NCI-H460 (cell line): ENCODE results near the gene TTLL12. TPM values are rescaled to one million over a fixed set of nuclear protein-coding genes. Genes with fewer than 3 reads are reported as not detected.

Experiments
- DNase-seq: peaks from one replicate; pipeline ENCODE4 v3.0.0-alpha.2; 2016; ENCODE audit warnings: low read depth; ENCODE audit errors: extremely low read depth
- total RNA-seq: library from RNA; depleted of rRNA; stranded (reverse); fragments of >200 nt; shearing (Covaris generic); gene quantifications from 2 replicates; pipeline ENCODE4 v1.2.3, GENCODE V29; 2014

Gene TTLL12
- total RNA-seq, 1 experiment from 2014 or later, result 57.1 TPM

GRCh38 chr22:43216738-43217137 is 29.8 kb upstream of the TTLL12 start:
- DNase-seq, result no peak

- no peak for DNase-seq
Observed at GRCh38 chr22:43213962-43214361, 27.0 kb upstream of the TTLL12 start.

- DNase-seq, result no peak
Observed at GRCh38 chr22:43213051-43213450, 26.1 kb upstream of the TTLL12 start.

- DNase-seq, result no peak
Observed at GRCh38 chr22:43212434-43212952, 25.6 kb upstream of the TTLL12 start.

GRCh38 chr22:43211941-43212433 is 25.1 kb upstream of the TTLL12 start:
- no peak for DNase-seq

- DNase-seq, result no peak
Observed at GRCh38 chr22:43210631-43211515, 23.9 kb upstream of the TTLL12 start.

- DNase-seq, result no peak
Observed at GRCh38 chr22:43209971-43210370, 23.0 kb upstream of the TTLL12 start.

GRCh38 chr22:43209523-43209890 is 22.6 kb upstream of the TTLL12 start:
- DNase-seq, result no peak

GRCh38 chr22:43208703-43209522 is 22.0 kb upstream of the TTLL12 start:
- no peak for DNase-seq

GRCh38 chr22:43207849-43208702 is 21.1 kb upstream of the TTLL12 start:
- DNase-seq, result no peak

- DNase-seq, result no peak
Observed at GRCh38 chr22:43207386-43207785, 20.5 kb upstream of the TTLL12 start.

- DNase-seq, result no peak
Observed at GRCh38 chr22:43206509-43207161, 19.7 kb upstream of the TTLL12 start.

GRCh38 chr22:43205748-43206508 is 19.0 kb upstream of the TTLL12 start:
- DNase-seq, result no peak

- DNase-seq, result no peak
Observed at GRCh38 chr22:43205261-43205691, 18.3 kb upstream of the TTLL12 start.

GRCh38 chr22:43203471-43203981 is 16.6 kb upstream of the TTLL12 start:
- no peak for DNase-seq

GRCh38 chr22:43202756-43203410 is 15.9 kb upstream of the TTLL12 start:
- DNase-seq, result no peak

GRCh38 chr22:43202326-43202725 is 15.4 kb upstream of the TTLL12 start:
- DNase-seq, result no peak

GRCh38 chr22:43201486-43202219 is 14.7 kb upstream of the TTLL12 start:
- no peak for DNase-seq
